CD14-positive monocyte (primary cell): Measurements from ENCODE around the gene TIGD6. TPM values are rescaled to one million over a fixed set of nuclear protein-coding genes. Genes with fewer than 3 reads are reported as not detected.

Experiments used
- DNase-seq, 3 donors: peaks; one replicate each; pipeline ENCODE4 v3.0.0-alpha.2; 2011 to 2022
- H2AFZ ChIP-seq: 2 replicates; pipeline ENCODE4 v1.6.0; 2012; ENCODE audit warnings: mild to moderate bottlenecking, low read depth, low read length, inconsistent platforms; ENCODE audit not compliant: insufficient read depth, poor library complexity, severe bottlenecking
- H3K27ac ChIP-seq, 2 donors: 1 replicate in 1 of 2; 2 replicates in 1 of 2; pipeline ENCODE4 v1.5.1; 2012 to 2013; ENCODE audit warnings: low read length in 2 of 2, control low read depth in 1 of 2, inconsistent platforms in 1 of 2, low read depth in 1 of 2, mild to moderate bottlenecking in 1 of 2
- H3K27me3 ChIP-seq, 2 donors: one replicate each; pipeline versions ENCODE4 v1.6.0 to v1.6.1; 2011 to 2013; ENCODE audit warnings: low read length in 2 of 2; ENCODE audit not compliant: control insufficient read depth in 2 of 2, insufficient read depth in 2 of 2
- H3K36me3 ChIP-seq, 2 donors: replicated peaks in 1 of 2; 1 replicate in 1 of 2; 2 replicates in 1 of 2; pipeline versions ENCODE4 v1.5.1 to v1.6.1; 2012 to 2013; ENCODE audit warnings: low read length in 2 of 2, control low read depth in 1 of 2, inconsistent platforms in 1 of 2, mild to moderate bottlenecking in 1 of 2; ENCODE audit not compliant: insufficient read depth in 2 of 2, control insufficient read depth in 1 of 2
- H3K4me1 ChIP-seq, 2 donors: 1 replicate in 1 of 2; 2 replicates in 1 of 2; pipeline versions ENCODE4 v1.5.1 to v1.6.1; 2012 to 2013; ENCODE audit warnings: low read length in 2 of 2, control low read depth in 1 of 2, inconsistent platforms in 1 of 2, mild to moderate bottlenecking in 1 of 2, moderate library complexity in 1 of 2; ENCODE audit not compliant: insufficient read depth in 2 of 2, control insufficient read depth in 1 of 2
- H3K4me2 ChIP-seq: replicated peaks from 2 replicates; pipeline ENCODE3; 2012; ENCODE audit warnings: low read length, moderate library complexity, mild to moderate bottlenecking; ENCODE audit not compliant: poor library complexity, severe bottlenecking; ENCODE audit errors: extremely low read depth
- H3K4me3 ChIP-seq, 3 experiments: fragments of 200-600 bp in 1 of 3; sonication (generic) in 1 of 3; replicated peaks in 1 of 3; 1 replicate in 2 of 3; 2 replicates in 1 of 3; pipeline ENCODE4 v1.5.1; 2011 to 2013; ENCODE audit warnings: low read length in 3 of 3, mild to moderate bottlenecking in 3 of 3, control low read depth in 2 of 3, low read depth in 2 of 3, inconsistent platforms in 1 of 3, moderate library complexity in 1 of 3
- H3K79me2 ChIP-seq: 2 replicates; pipeline ENCODE4 v1.6.0; 2012; ENCODE audit warnings: mild to moderate bottlenecking, control low read depth, inconsistent platforms, low read length, moderate library complexity; ENCODE audit not compliant: insufficient read depth
- H3K9ac ChIP-seq: 2 replicates; pipeline ENCODE4 v1.6.0; 2017; ENCODE audit warnings: low read length, mild to moderate bottlenecking; ENCODE audit not compliant: insufficient read depth, poor library complexity, severe bottlenecking
- H3K9me3 ChIP-seq, 2 donors: replicated peaks in 1 of 2; 1 replicate in 1 of 2; 2 replicates in 1 of 2; pipeline versions ENCODE4 v1.5.1 to v1.6.1; 2012 to 2013; ENCODE audit warnings: low read length in 2 of 2, control low read depth in 1 of 2; ENCODE audit not compliant: control insufficient read depth in 1 of 2, insufficient read depth in 1 of 2
- H4K20me1 ChIP-seq: 2 replicates; pipeline ENCODE4 v1.6.0; 2012; ENCODE audit warnings: mild to moderate bottlenecking, low read length, control low read depth, moderate library complexity; ENCODE audit not compliant: insufficient read depth
- H3K27ac Mint-ChIP-seq, 7 donors: one replicate each; pipeline ENCODE4 v1.8.0; 2020; ENCODE audit warnings: mild to moderate bottlenecking in 7 of 7, mixed read lengths in 7 of 7, moderate library complexity in 6 of 7, inconsistent platforms in 2 of 7
- H3K27me3 Mint-ChIP-seq, 3 donors: one replicate each; pipeline ENCODE4 v1.8.0; 2021 to 2022; ENCODE audit warnings: low read depth in 3 of 3, mild to moderate bottlenecking in 3 of 3, mixed read lengths in 3 of 3, moderate library complexity in 3 of 3, inconsistent platforms in 1 of 3
- H3K36me3 Mint-ChIP-seq, 2 donors: one replicate each; pipeline ENCODE4 v1.8.0; 2020; ENCODE audit warnings: mixed read lengths in 2 of 2, inconsistent platforms in 1 of 2, mild to moderate bottlenecking in 1 of 2
- H3K4me1 Mint-ChIP-seq: one replicate; pipeline ENCODE4 v1.8.0; 2020; ENCODE audit warnings: mild to moderate bottlenecking, mixed read lengths
- H3K4me3 Mint-ChIP-seq, 2 donors: one replicate each; pipeline ENCODE4 v1.8.0; 2020; ENCODE audit warnings: mild to moderate bottlenecking in 2 of 2, mixed read lengths in 2 of 2, moderate library complexity in 1 of 2
- H3K9me3 Mint-ChIP-seq, 7 donors: one replicate each; pipeline ENCODE4 v1.8.0; 2020 to 2022; ENCODE audit warnings: mixed read lengths in 7 of 7, mild to moderate bottlenecking in 6 of 7, moderate library complexity in 6 of 7, inconsistent platforms in 2 of 7
- WGBS: methylation state at CpG from one replicate; pipeline ENCODE4 v1.1.5; 2013; ENCODE audit warnings: missing lambda C conversion rate; ENCODE audit not compliant: insufficient coverage; 5-methylcytosine and 5-hydroxymethylcytosine counted together
- intact Hi-C, 2 donors: fragments of 100-400 bp; cut with micrococcal nuclease; formaldehyde crosslinking; loops; one replicate each; pipeline versions ENCODE4 v1.15.0 to v1.15.1; 2023
- polyA plus RNA-seq, 3 donors: library from polyadenylated mRNA; depleted of rRNA in 1 of 3; unstranded in 2 of 3; stranded (reverse) in 1 of 3; fragments of 300-500 nt in 2 of 3; fragments of >200 nt in 1 of 3; fragmentation: Illumina TruSeq in 2 of 3; gene quantifications; 1 replicate in 2 of 3; 2 replicates in 1 of 3; pipeline ENCODE4 v1.2.3, GENCODE V29; 2012 to 2021
- TF ChIP-seq, protein P1 (sequence below): fragments of 200-600 bp; IDR thresholded peaks from one replicate; pipeline ENCODE4 v1.8.0; 2022; ENCODE audit warnings: antibody characterized with exemption, mild to moderate bottlenecking

TIGD6 gene
- polyA plus RNA-seq, 3 donors = 0.88 to 2.5 (median 1.8) TPM

GRCh38 chr5:149975409-149975808 is 25.0 kb downstream of the TIGD6 start:
- WGBS = 79% methylated on average over 2 of the region's 2 CpGs
- no peaks in the 10 kb centered on the region for H3K9me3 ChIP-seq
- no peaks in the 10 kb centered on the region for H3K27me3 Mint-ChIP-seq
- H3K4me1 Mint-ChIP-seq = no peaks in the 10 kb centered on the region
- no peak overlapping the region for H3K4me2 ChIP-seq
- H3K9ac ChIP-seq = no peak overlapping the region
- H3K36me3 ChIP-seq = peaks cover 22 to 40% of the 10 kb centered on the region in 2 donors
- no peak overlapping the region for H3K4me3 Mint-ChIP-seq
- TF ChIP-seq, protein P1, sequence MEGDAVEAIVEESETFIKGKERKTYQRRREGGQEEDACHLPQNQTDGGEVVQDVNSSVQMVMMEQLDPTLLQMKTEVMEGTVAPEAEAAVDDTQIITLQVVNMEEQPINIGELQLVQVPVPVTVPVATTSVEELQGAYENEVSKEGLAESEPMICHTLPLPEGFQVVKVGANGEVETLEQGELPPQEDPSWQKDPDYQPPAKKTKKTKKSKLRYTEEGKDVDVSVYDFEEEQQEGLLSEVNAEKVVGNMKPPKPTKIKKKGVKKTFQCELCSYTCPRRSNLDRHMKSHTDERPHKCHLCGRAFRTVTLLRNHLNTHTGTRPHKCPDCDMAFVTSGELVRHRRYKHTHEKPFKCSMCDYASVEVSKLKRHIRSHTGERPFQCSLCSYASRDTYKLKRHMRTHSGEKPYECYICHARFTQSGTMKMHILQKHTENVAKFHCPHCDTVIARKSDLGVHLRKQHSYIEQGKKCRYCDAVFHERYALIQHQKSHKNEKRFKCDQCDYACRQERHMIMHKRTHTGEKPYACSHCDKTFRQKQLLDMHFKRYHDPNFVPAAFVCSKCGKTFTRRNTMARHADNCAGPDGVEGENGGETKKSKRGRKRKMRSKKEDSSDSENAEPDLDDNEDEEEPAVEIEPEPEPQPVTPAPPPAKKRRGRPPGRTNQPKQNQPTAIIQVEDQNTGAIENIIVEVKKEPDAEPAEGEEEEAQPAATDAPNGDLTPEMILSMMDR = no peak
- peaks cover 8% of the 10 kb centered on the region for H3K79me2 ChIP-seq
- no peaks in the 10 kb centered on the region for H3K27me3 ChIP-seq
- H3K36me3 Mint-ChIP-seq = peaks cover 41 to 55% of the 10 kb centered on the region in 2 donors
- no peak overlapping the region for H3K4me3 ChIP-seq
- H3K9me3 Mint-ChIP-seq = no peaks in the 10 kb centered on the region
- no peaks in the 10 kb centered on the region for H3K4me1 ChIP-seq
- H2AFZ ChIP-seq = no peak overlapping the region
- H3K27ac Mint-ChIP-seq = no peak overlapping the region
- DNase-seq = no peak
- intact Hi-C loops = no loop called here
- H3K27ac ChIP-seq = no peak overlapping the region
- no peaks in the 10 kb centered on the region for H4K20me1 ChIP-seq

DNA sequence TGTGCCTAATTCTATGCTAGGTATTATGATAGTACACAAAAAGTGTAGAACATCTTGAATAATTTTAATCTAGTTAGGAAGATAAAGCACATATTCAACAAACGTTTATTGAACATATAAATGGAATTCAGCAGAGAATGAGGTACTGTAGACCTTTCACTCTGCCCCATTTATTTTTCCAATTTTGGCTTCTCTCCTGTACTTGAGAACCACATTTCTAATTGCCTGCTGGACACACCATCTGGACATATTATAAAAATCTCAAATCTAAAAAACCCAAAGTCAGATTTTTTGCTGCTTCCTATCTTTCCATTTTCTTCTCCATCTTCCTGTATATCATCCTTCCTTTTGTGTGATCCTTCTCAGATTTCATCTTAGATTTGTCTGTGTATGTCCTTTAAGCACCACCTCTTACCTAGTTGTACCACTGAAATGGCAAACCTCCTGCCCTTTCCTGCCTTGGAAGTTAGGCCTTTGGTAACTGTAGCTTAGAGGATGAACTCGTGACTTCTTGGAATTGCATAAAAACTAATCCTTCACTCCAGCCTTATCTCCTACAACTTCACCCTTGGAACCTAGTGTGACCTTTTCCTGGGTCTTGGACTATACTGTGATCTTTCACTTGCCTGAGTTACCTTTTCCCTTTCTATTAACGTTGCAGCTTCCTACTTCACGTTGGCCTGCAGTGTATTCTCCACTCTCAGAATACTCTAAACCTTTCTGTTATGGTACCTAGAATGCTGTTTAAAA is 31.1 kb downstream of the TIGD6 start:
- TF ChIP-seq, protein P1 = no peak

More for the DNA sequence above, 31.1 kb downstream of the TIGD6 start:
- intact Hi-C loops = no loop called here
- peaks cover 8 to 26% of the 10 kb centered on the region in 2 donors for H3K36me3 Mint-ChIP-seq
- DNase-seq = no peak
- Histone ChIP-seq H3K9ac (no peak overlapping the region), H4K20me1 (no peaks in the 10 kb centered on the region), H3K79me2 (peaks cover 23% of the 10 kb centered on the region), H3K9me3 (no peaks in the 10 kb centered on the region), H3K27ac (no peak overlapping the region), H3K27me3 (no peaks in the 10 kb centered on the region), H3K4me3 (no peak overlapping the region), H2AFZ (no peak overlapping the region), H3K36me3 (peaks cover 0 to 4% of the 10 kb centered on the region in 2 donors), H3K4me2 (no peak overlapping the region), H3K4me1 (no peaks in the 10 kb centered on the region)
- H3K27ac Mint-ChIP-seq = peak overlapping the region in 1 of 7 donors; percentile 43
- H3K9me3 Mint-ChIP-seq = no peaks in the 10 kb centered on the region
- no CpG with 5 or more reads among the region's 4 CpGs for WGBS
- H3K4me1 Mint-ChIP-seq = no peaks in the 10 kb centered on the region
- no peak overlapping the region for H3K4me3 Mint-ChIP-seq
- no peaks in the 10 kb centered on the region for H3K27me3 Mint-ChIP-seq
